Activated CD4-positive, alpha-beta T cell treated with anti-CD3 and anti-CD28 coated beads, Interleukin-2, amount 50 U/mL, for 1 hour (primary cell): Measurements from ENCODE around the gene COG5.

ENCODE experiments used
- DNase-seq: peaks from one replicate; pipeline ENCODE4 v3.0.0-alpha.2; 2020

COG5 gene

DNA sequence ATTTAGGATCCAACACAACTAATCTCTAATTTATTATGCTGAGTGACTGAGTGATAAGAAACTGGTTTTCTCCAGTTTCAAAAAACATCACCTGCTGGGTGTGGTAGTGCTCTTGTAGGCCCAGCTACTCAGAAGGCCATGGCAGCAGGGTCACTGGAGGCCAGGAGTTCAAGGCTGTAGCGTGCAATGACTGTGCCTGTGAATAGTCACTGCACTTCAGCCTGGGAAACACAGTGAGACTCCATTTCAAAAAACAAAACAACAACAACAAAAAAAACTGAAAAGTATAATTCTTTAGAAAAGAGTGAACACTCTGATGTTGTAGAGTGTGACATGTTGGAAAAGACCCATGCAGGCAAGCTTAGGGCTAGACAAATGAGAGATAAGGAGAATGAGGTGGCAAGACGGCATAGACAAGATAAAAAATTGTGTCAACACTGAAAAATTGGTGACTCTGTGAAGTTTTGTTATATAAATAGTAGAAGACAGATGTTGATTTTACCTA lies 243.9 kb downstream of the COG5 start:
- no peak for DNase-seq

DNA sequence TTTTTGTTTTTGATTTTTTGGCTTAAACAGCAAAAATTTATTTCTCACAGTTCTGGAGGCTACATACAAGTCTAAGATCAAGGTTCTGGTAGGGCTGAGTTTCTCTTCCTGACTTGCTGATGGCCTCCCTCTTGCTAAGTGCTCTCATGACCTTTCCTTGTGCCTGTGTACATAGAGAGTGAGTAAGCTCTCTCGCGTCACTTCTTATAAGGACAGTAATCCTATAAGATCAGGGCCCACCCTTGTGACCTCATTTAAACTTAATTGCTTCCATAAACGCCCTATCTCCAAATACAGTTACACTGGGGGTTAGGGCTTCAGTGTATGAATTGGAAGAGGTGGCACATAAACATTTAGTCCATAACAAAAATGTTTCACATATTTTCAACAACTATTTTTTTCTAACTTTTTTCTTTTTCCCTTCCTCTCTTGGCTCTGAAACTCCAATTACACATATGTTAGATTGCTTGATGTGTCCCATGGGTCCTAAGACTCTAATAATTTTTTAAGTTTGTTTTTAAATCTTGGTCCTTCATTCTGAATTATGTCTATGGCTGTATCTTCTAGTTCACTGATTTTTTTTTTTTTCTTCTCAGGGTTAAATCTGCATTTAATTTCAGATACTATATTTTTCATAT lies 245.1 kb downstream of the COG5 start:
- DNase-seq = no peak

DNA sequence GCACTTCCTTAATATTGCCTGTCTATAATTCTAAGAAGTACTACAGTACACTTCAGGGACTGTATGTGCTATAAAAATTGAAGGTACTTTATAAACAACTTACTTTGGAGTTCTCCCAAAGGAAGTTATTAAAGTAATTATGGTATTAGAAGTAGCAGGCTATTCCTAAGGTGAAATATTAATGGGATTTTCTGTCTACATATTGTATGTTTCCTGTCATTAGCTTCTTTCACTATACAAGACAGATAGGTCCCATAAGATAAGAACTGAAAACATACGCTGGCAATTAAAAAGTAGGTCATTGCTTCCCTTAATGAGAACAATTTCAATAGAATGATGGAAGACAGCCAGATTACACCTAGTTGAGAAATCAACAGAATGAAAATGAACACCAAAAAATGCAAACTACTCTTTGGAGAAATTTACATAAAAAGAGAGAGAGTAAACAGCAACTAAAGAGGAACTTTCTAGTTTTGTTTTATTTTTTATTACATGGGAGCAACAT lies 248.0 kb downstream of the COG5 start:
- DNase-seq = no peak

DNA sequence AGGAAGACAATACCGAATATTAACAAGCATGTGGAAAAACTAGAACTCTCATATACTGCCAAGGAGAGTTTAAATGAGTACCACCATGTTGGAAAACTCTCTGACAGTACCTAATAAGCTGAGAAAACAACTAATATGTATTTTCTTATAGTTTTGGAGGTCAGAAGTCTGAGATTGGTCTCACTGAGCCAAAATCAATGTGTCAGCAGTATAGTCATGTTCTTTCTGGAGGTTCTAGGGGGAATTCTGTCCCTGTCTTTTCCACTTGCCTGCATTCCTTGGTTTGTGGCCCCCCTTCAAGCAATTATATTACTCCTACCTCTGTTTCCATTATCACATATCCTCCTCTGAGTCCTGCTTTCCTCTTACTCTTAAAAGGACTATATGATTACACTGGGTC lies 250.4 kb downstream of the COG5 start:
- DNase-seq = no peak

DNA sequence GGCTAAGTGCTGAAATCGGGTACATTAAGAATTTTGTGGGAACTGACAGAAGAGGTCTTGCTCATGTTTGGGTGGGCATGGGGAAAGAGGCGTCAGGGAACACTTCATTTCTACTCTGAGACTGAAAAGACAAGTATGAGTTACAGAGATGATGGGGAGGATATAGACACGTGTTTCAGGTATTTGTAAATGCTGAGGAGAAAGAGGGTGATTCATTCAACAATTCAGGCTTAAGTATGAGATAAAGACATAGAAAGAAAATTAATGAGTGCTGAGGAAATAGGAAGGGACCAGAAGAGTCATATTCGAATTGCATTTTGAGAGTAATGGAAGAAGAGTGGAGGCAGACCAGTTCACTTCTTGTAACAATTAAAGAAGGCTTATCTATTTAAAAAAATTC lies 251.3 kb downstream of the COG5 start:
- no peak for DNase-seq

DNA sequence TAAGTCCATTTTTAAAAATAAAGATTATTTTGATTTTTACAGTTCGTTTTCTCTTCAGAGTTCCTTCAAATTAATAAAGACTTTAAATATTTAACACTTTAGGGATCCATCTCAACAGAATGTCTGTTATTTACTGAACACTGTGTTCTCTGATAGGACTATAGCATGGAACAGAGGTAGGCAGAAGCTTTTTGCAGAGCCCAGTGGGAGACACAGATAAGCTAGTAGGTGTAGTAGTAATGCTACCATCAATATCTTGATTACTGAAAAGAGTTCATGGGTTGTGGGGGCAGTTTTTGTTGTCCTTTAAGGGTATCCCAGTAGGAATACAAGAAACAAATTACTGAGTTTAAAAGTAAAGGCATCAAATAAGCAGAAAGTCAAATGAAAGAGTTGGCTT lies 254.4 kb downstream of the COG5 start:
- DNase-seq = no peak

DNA sequence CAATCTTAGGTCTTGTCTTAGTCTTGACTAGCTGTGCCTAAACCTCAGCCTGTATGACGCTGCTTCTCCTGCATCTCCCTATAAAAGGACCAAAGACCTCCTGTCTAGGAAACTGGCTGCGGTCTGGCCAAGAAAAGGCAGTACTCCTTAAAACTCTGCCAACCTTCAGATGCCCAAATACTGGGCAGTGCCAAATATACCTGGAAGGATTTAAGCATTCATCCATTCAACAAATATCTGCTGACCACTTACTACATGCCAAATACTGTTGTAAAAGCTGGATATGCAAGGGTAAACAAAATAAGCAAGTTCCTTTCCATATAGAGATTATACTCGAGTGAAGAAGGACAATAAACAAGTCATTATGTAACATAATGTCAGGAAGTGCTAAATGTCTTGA lies 259.1 kb downstream of the COG5 start:
- DNase-seq = no peak

DNA sequence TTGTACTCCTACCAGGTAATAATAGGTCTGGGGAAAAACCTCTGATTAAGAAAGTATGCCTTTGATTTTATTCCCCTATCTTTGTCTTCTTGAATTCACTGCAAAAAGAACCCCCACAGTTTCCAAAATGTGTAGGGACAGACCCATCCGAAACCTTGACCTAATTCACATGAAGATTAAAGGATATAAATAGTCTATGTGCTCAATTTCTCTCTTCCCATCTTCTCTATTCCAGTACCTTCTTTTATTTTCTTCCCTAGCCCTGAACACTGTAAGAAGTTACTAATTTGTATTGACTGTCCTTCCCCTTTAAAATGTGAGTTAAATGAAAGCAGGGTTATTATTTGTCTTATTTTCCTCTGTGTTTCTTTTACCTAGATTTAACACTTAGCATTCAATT lies 259.7 kb downstream of the COG5 start:
- DNase-seq = no peak

DNA sequence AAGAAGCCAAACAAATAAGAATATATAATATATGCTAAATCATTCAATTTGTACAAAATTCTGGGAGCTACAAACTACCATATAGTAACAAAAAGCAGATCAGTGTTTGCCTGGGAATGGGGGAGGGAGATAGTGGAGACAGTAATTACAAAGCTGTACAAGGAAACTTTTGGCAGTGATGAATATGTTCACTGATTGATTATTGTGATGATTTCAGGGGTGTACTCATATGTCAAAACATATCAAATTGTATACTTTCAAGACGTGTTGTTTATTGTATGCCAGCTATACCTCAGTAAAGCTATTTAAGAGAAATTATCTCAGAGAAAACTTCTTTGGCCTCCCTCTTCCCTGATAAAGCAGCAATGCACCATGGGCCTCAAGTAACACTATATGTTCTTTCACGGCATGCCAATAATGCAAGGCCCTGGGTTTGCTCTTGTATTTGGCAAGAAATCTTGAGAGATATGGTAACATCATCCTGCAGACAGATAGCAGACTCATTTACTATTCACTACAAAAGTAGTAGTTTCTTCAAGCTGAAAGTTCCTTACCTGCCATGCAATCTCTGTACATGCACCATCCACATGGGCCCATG lies 261.4 kb downstream of the COG5 start:
- DNase-seq = no peak

DNA sequence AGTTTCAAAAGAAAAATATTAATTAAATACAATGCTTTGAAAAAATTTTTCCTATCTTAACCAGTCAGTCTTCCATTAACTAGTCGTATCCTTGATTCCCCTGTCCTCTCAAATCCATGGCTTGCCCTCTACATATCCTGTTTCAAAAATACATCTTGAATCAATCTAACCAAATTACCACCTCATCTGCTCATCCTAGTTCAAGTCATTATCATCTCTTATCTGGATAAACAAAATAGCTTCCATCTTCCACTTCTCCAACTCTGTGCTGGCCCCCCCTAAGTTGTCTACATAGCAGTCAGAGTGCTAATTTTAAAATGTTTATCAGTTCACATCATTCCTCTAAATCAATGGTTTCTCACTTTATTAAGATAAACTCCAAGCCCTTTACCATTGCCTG lies 269.5 kb downstream of the COG5 start:
- no peak for DNase-seq

DNA sequence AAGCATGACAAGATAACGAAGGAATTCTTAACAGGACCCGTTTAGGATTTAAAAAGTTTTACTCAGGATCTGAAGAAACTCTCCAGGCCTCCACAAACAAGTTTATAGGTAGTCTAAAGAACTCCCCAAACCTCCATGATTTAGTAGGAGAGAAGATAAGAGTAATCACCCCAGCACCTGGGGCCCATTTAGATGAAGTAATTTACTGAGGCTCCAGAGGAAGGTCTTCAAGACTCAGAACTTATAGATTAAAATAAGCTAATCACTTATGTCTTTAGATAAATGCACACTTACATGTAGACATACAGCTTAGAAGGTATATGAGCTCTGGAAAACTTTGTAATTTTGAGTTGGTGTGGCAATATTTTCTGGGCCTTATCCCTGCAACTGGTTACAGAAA lies 271.1 kb downstream of the COG5 start:
- no peak for DNase-seq

DNA sequence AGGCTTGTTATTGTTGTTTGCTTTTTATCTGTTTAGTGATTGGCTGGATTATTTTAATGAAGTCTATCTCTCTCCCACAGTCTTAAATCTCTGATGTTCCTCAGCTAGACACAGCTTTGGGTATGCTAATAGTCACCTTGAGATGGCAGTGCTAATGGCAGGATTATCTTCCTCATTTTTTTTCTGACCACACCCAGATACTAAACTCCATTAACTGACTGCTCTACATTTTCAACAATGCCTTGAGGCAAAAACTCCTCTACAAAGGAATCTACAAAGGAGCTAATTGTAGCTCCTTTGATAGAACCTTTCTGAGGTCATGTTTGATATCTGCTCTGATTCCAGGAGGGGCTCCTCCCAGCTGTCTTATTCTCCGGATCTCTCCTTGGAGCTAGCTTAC lies 272.3 kb downstream of the COG5 start:
- DNase-seq = no peak

DNA sequence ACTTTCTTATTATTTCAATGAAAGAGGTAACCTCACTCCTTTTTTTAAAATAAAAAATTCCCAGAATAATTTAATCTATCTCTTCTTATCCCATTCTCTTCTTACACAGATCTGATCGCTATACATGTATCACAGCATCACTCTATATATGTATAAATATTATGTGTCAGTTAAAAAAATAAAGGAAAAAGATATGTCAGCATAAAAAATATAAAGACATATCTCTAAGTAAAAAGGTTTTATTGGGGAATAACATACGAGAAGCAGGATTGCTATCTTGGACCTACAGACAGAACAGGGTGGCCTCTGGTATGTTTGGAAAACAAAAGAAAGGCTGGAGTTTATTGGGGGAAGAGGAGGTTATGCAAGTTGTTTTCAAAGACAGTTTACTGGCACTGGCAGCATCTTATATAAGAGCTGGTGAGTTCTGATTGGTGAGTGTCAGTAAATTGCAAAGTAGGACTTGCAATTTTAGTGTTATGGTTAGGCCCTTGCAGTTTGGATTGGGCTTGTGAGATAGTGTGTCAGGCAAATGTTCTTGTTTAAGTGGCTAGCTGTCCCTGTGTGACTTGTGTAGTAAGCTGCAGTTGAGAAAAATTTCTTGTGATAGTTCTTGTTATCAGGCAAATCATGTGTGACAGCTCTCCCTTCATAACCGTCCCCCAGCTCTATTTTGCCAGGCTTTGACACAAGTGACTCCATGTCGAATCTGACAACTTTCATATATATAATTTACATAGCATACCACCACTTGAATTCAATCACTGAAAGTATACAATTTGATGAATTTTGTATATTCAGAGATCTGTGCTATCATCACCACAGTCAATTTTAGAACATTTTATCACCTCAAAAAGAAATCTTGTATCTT lies 276.7 kb downstream of the COG5 start:
- DNase-seq = no peak

DNA sequence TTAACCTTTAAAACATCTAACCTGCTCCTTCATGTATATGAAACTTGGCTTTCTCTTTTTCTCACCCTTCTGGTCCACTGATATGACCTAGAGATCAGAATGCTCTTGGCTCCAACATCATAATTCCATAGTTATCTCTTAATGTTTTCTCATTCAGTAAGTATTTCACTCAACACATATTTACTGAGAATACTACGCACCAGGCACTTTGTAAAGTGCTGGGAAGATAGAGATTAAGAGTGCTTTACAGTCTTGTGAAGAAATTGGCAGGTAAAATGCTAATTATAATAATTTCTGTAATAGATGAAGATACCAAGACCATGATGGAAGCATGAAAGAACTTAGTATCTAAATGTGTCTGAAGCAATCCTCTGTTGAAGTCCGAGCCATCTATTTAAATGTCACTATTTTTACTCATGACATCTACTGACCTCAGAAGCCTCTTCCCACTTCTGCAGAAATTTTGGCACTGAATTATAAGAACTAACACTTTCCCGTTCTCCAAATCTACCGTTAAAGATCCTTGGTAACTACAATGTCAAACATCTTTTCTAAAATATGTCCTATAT lies 278.7 kb downstream of the COG5 start:
- no peak for DNase-seq

DNA sequence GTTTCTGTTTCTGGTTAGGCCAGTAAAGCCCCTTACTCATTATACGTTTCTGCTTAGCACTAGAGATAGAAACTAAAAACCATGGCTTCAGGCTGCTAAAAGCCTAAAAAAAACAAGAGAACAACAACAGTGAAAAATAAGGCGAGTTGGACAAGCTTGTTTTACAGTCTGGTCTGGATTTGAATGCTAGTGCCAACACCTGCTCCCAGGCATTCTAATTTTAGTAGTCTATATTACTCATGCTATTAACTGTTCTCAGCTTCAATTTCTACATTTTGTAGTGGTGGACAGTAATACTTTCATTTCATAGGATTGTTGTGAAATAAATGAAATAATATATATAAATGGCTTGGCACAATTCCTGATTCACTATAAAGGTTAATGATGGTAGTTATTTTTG lies 286.4 kb downstream of the COG5 start:
- DNase-seq = no peak

DNA sequence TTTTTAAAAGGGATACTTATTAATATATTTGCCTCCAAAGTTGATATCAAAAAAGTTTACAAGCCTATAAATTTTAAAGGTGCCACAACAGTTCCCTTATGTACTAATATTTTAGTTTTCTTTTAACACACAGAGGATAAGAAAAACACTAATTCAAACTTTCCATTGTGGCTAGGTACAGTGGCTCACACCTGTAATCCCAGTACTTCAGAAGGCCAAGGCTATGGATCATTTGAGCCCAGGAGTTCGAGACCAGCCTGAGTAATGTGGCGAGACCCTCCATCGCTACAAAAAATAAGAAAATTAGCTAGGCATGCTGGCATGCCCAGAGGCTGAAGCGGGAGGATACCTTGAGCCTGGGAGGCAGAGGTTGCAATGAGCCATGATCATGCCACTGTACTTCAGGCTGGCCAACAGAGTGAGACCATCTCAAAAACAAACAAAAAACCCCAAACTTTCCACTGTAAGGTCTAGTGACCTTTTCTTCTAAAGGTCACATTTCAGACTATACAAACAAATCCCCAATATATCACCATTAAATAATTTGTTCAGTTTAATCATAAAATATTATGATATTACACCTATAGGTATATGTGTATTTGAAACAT lies 287.4 kb downstream of the COG5 start:
- no peak for DNase-seq

DNA sequence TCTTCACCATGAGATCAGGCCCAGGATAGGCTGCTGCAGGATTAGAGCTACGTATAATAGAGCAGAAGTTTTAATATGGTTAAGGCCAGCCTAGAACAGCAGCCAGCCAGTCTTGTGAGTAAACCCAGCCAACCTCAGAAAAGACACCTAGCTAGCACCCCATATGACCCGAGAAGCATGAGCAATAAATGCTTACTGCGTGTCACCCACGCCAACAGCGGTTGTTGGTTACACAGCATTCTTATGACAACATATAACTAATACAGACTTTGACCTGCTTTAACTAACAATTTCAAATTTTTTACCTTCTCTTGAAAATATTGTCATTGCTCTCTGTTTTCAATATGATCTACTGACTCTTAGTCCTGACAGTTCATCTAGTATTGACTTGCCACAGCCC lies 289.2 kb downstream of the COG5 start:
- no peak for DNase-seq

DNA sequence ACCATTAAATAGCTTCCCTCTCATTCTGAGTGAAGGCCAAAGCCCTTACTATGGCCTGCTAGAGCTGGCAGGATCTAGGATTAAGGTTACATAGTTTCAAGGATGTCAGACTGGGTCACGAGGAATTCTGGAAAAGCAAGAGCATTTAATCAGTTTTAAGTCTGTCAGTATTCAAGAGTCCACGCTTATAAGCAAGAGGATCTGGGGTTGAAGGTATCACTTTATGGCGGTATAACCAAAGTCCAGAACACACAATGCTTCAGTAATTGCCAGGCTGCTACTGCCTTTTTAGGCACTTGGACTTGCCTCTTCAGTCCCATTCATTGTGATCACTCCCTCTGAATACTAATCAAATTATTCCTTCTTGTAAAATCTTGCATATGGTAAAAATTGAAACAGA lies 293.9 kb downstream of the COG5 start:
- DNase-seq = no peak

DNA sequence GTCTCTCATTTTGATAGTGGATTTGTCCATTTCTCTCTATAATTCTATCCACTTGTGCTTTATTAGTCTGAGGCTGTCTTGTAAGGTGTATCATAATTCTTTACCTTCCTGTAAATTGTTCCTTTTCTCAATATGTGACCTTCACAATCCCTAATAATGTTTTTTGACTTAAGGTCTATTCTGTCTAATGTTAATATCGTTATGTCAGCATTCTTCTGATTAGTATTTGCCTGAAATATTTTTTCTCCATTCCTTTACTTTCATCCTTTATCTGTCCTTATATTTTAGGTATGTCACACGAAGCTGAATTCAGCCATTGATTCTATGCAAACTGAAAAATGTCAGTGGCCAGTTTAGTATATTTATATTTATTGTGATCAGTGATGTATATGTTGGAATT lies 295.1 kb downstream of the COG5 start:
- no peak for DNase-seq

DNA sequence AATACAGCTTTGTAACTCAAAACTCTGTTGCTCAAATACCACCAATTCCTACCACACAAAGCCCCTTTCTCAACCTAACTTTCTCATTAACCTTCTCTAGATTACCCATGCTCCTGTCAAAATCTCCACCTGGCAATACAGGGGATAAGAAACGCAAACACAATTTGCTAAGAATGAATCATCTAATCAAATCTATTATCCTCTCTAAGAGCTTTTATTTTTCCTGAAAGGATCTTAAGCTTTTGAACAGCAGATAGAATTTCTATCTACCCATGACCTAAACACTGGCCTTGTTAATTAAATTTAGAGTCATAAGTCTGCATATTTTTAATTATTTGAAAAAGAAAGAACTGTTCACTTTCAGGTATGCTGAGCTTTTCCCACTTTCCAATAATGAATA lies 296.6 kb downstream of the COG5 start:
- DNase-seq = no peak

DNA sequence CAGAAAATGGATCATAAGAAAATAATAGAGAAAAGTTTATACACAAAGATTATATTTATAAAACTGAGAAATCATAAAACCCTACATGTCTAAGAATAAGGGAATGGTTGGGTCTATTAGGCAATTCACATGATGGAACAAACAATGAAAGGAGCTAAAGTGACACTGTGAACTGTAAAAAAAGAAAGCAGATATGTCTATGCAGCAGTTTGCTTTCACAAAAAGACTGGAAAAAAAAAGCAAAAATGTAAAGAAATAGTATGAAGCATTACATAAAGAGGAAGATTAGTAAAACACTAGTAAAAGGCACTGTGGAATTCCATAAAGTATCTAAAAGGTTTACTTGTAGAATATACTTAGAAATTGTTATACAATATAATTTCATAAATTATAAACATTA lies 299.0 kb downstream of the COG5 start:
- no peak for DNase-seq

DNA sequence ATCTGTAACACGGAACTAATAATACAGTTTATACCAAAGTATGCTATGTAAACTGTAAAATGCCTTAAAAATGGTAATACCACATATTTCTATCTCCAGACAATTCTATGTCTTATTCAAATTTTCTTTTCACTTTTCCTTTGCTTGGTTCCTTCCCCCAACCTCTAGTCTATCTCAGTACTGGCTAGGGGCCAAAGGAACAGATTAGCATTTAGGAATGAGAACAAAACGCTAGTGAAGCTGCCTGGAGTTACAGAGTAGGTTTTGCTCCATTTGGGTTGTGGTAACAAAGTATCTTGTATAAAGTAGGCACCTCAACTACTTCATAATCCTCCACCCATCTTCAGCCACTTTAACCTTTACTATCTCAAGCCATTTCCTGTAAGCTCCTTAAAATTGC lies 300.9 kb downstream of the COG5 start:
- no peak for DNase-seq

DNA sequence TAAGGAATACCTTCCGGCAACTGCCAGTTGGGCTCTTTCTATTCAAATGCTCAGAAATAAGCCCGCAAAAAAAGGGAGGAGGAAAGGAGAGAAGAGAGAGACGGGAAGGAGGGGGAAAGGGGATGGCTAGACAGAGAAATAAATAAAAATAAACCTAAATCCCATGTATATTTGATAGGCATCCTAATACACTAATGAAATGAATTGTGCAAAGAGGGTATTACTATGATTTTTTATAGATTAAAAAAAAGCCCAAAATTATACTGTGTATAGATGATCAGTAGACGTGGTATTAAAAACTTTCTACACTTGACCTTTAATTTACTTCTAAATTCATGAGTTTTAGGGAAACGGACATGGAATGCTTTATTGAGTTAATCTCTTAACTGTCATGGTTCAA lies 305.0 kb downstream of the COG5 start:
- no peak for DNase-seq
